VCaP (cell line): ENCODE results near the gene WDR1.

Experiments used
- H3K27ac ChIP-seq: fragments of 450-650 bp; 2 replicates; pipeline ENCODE4 v1.5.1; 2017
- CTCF ChIP-seq: fragments of 450-650 bp; conservative IDR thresholded peaks from 2 replicates; pipeline ENCODE4 v1.5.1; 2017; ENCODE audit warnings: mild to moderate bottlenecking, moderate library complexity

The WDR1 gene

GRCh38 chr4:10075953-10076391 lies 40.6 kb downstream of the WDR1 start:
- no peak for TF ChIP-seq CTCF
- H3K27ac ChIP-seq = no peak overlapping the region

DNA sequence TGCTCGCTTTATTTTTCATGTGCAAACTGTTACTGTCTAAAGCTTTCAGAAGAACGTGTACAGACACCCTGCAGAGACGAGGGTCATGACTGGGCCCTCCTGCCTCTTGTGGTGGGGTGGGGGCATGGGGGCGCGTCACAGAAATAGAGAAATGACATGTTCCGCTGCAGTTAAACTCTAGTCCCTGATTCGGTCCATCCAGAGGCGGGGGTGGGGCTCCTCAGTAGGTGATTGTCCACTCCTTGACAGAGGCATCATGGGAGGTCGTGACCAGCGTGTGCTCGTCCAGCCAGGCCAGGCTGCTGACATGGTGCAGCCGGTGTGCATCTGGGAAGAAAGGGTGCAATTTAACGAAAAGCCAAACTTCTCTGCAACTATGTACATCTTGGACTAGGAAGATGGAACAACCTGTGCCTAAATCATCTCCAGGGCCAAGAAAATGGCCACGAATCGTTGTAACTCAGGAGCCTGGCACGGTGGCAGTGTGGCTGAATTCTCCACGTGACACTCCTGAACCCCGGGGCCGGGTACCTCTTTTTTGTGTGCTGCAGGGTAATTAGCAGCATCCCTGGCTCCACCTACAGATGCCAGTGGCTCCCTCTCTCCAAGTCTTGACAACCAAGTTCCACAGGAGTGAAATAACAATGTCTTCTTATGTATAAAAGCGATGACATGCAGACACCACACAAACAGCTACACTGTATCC lies 41.3 kb downstream of the WDR1 start:
- no peak for TF ChIP-seq CTCF
- no peak overlapping the region for H3K27ac ChIP-seq

- TF ChIP-seq CTCF = peak; percentile 11; the same call in 1 of the 2 replicates
- H3K27ac ChIP-seq = no peak overlapping the region
These were observed 41.9 kb downstream of the WDR1 start for GRCh38 chr4:10074767-10075105.

DNA sequence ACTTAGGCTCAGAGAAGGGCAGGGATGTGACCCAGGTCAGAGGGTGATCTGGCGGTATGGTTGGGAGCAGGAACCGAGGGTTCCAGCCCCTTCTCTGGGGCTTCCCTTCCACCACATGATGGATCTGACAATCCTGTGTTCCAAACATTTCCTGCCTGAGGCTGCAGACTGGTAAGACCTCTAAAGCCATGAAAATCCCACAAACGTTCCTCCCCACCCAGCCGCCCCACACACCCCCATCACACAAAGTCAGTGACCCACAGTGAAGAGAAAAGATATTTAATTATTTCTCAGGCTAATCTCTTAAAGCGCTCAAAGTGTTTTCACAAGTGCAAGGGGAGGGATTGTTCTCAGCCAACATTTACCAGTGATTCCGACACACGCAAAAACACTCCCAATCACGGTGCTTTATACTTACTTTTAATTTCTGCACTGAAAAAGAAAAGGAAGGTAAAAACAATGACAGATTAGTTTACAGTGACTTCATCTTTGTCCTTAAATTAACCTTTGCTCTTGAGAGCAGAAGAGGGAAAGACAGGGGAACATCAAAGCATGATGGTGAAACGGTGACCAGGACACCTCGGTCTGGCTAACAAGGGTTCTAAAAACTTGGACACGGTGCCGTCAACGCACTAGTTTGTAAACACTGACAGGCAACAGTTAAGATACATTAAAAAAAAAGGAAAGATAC lies 42.4 kb downstream of the WDR1 start:
- TF ChIP-seq CTCF = no peak

GRCh38 chr4:10072420-10073017 lies 44.1 kb downstream of the WDR1 start:
- no peak overlapping the region for H3K27ac ChIP-seq
- TF ChIP-seq CTCF = no peak

More for the DNA sequence above, 42.4 kb downstream of the WDR1 start:
- no peak overlapping the region for H3K27ac ChIP-seq

DNA sequence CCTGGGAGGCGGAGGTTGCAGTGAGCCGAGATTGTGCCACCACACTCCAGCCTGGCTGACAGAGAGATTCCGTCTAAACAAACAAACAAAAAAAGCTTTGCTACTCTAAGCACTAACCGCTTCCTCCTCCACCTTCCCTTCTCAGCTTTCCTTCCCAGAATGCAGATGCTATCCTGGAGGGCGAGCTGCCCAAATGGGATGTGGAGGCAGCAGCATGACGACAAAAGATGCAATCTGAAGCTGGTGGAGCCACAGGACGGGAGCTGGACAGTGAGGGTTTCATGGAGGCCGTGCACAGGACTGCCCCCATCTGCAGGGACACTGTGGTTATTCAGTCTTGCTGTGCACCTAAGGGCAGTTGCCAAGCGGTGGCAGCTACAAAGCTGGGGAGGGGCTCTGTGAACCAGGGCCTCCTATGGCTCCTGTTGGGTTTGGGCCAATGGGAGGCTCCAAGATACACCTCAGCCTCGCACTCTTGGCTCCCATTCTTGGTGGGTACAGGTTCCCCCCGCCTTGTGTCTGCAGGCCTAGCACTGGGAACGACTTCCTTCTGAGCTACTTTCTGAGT lies 47.4 kb downstream of the WDR1 start:
- no peak for TF ChIP-seq CTCF
- no peak overlapping the region for H3K27ac ChIP-seq
